ENCODE measurements around the gene NKX1-2. TPM values are rescaled to one million over a fixed set of nuclear protein-coding genes. Genes with fewer than 3 reads are reported as not detected.

NKX1-2 gene
- total RNA-seq, 1 donor from 2014 or later: not detected

- DNase-seq (ENCODE audit: low read depth): no peak
These were observed 34.6 kb downstream of the NKX1-2 start for GRCh38 chr10:124415210-124415609.

- DNase-seq (ENCODE audit: low read depth): peak; percentile 19
These were observed 35.8 kb downstream of the NKX1-2 start for GRCh38 chr10:124414076-124414475.

- DNase-seq (ENCODE audit: low read depth): no peak
These were observed 40.1 kb downstream of the NKX1-2 start for GRCh38 chr10:124409696-124410095.

DNA sequence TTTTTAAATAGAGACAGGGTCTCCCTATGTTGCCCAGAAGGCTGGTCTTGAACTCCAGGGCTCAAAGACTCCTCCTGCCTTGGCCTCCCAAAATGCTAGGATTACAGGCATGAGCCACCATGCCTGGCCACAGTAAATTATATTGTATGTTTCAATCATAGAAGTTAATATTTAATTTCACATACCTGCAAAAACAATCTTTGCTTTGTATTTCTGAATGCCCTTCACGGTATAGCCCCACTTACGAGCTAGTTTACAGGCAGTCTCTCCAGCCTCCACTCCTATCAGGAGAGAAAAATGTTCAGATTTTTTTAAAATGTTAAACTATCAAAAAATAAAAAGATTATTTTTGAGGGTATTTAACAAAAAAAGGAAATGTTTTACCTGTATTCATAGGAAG, 41.5 kb downstream of the NKX1-2 start:
- DNase-seq (ENCODE audit: low read depth): no peak

DNA sequence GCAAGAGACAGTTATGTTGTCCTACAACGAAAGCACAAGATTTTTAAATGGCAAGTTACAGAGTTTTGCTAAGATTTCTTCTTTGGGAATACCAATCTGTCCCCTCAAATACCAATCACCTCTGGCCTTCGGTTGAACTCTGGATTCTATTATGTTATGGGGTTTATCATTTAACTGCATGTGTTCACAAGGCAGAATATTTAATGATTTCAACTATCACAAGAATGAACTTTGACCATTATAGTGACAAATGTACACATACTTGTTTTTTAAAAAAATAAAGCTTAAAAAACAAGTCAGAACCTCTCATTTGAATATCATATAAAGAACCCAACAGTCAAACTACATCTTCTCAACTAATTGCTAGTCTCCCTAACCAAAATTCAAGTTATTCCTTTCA, 42.4 kb downstream of the NKX1-2 start:
- DNase-seq (ENCODE audit: low read depth): no peak

DNA sequence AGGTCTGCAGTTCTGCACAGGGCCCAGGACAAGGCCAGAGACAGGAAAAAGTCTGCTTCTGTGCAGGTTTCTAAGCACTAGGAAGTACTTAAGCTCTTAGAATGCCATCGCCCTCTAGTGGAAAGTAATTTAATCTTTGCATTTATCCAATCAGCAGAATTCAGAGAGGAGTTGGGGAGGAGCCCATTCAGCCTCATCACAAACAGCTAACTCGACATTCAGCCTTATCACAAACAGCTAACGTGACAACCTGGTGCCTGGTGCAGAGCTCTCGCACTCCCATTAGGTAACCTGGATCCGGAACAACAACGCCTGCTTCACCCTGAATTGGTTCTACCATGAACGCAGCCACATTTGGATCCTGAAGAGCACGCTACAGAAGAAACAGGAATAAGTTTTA, 46.3 kb downstream of the NKX1-2 start:
- DNase-seq (ENCODE audit: low read depth): peak; percentile 87

DNA sequence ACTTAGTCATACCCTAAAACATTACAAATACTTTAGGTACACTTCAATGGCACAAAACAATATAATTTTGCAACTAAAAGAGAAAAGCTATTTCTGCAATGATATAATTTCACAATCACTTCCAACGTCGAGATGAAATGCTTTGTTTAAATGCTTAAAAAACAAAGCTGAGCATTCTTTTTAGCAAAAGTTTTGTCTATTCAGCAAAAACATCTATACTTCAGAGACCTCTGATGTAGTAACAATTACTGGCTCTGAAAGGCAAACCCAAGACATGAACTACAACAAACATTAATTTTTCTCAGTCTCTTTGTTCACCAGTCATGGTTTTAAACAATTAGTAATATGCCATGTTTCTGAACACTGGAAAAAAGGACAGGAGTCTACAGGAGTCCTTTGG, 47.6 kb downstream of the NKX1-2 start:
- DNase-seq (ENCODE audit: low read depth): no peak

DNA sequence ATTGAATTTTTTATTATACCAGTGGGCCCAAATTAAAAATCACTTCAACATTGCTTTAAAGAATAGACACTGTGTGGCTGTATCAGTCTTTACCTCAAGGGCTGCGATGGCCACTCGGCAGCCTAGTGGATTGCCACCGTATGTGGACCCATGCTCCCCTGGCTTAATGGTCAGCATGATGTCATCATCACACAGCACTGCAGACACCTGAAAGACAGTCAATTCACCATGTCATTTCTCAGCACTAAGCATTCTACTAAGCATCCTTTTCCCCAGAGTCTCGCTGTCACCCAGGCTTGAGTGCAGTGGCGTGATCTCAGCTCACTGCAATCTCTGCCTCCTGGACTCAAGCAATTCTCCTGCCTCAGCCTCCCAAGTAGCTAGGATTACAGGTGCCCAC, 48.2 kb downstream of the NKX1-2 start:
- no peak for DNase-seq (ENCODE audit: low read depth)

Other genes with a start within 250 kb of the NKX1-2 start
- gene OAT, start 31.1 kb downstream of the NKX1-2 start, total RNA-seq: 112 and 196 TPM in 2 replicates
- gene LHPP, start 11.8 kb upstream of the NKX1-2 start, total RNA-seq: 18.1 and 18.4 TPM in 2 replicates